ENCODE results near the gene HLA-DQA1. TPM values are rescaled to one million over a fixed set of nuclear protein-coding genes. Genes with fewer than 3 reads are reported as not detected.
A peak's percentile ranks its signal among the peaks of the same experiment; 100 is the strongest.

Gene HLA-DQA1
- total and polyA plus RNA-seq, 9 of the 15 experiments (the other 6 are each of a cell fraction or from before 2014, with no cell fraction given), result 0.04 to 0.49 TPM; not detected in 7

DNA sequence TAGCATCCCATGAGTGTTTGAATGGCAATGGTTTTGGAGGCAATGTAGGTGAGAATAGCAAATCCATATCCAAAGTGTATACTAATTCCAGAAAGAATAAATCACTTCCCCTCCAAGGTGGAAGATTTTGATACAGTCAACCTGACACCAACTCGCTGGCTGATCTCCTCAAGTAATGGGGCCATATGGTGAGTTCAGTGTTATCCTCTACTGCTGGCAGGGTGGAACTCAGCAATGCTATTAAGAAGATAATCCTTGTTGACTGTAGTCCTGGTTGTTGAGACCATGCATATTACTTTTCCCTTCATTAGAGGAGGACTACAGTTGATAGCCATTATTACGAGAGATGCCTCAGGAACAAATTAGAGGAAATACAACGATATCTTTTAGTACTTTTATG is 47.0 kb downstream of the HLA-DQA1 start (continued):
- TF ChIP-seq, protein P1, sequence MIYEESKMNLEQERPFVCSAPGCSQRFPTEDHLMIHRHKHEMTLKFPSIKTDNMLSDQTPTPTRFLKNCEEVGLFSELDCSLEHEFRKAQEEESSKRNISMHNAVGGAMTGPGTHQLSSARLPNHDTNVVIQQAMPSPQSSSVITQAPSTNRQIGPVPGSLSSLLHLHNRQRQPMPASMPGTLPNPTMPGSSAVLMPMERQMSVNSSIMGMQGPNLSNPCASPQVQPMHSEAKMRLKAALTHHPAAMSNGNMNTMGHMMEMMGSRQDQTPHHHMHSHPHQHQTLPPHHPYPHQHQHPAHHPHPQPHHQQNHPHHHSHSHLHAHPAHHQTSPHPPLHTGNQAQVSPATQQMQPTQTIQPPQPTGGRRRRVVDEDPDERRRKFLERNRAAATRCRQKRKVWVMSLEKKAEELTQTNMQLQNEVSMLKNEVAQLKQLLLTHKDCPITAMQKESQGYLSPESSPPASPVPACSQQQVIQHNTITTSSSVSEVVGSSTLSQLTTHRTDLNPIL (CRISPR knock-in tag; IDR thresholded peaks at IDR 0.05), result no peak
- TF ChIP-seq PATZ1 (CRISPR knock-in tag; IDR thresholded peaks at IDR 0.05; ENCODE audit: borderline replicate concordance), result no peak

DNA sequence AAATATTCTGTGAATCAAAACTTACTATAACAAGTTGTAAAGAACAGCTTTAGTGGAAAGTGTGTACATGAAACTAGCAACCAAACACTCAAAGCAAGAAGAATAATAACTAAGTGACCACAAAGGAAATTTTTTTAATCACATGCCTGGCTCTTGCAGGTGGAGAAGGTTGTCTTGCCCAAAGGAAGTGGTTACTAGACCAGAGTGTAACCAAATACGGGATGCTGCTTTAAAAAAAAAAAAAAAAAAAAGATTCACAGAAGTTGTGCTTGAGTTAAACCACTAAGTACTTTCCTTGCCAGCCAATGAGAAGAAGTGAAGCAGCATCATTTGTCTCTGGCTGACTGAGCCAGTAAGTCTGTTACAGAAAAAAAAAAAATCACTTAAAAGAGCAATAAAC is 48.4 kb downstream of the HLA-DQA1 start:
- no peak overlapping the region for H3K9ac ChIP-seq (ENCODE audit: insufficient read depth in 1 of 2, low read depth in 2 of 2, low read length in 2 of 2)
- no peak overlapping the region for H3K4me2 ChIP-seq (ENCODE audit: insufficient read depth, low read length)
- ATAC-seq, result no peak
- 0% methylated on average over 1 of the region's 1 CpG for WGBS (ENCODE audit: insufficient coverage, low coverage, missing lambda C conversion rate)
- CTCF ChIA-PET (ENCODE audit: low intra/inter-chr PET ratio), result no interaction called here
- no peak for FAIRE-seq
- intact Hi-C loops (cut with micrococcal nuclease) (no loop called here), in situ Hi-C loops (cut with MboI) (no loop called here)
- no peaks in the 10 kb centered on the region for H3K36me3 ChIP-seq (ENCODE audit: control insufficient read depth, insufficient read depth, low read length)
- DNase-seq (ENCODE audit: extremely low read depth in 1 of 4, low spot score in 3 of 4), result no peak
- H3K79me2 ChIP-seq (ENCODE audit: control insufficient read depth, insufficient read depth, low read length), result no peaks in the 10 kb centered on the region
- H3K9me3 ChIP-seq (replicated peaks; ENCODE audit: control insufficient read depth, insufficient read depth, low read depth, low read length), result no peaks in the 10 kb centered on the region
- H2AFZ ChIP-seq (ENCODE audit: low read depth, low read length), result no peak overlapping the region
- TF ChIP-seq STAT5A (IDR thresholded peaks at IDR 0.05; ENCODE audit: borderline replicate concordance, low read length) (no peak), RFX5 (IDR thresholded peaks at IDR 0.05; ENCODE audit: low read depth, low read length) (0 out of 2 replicates have a peak, but pooled peaks have one; percentile 41), E2F3 (CRISPR knock-in tag; IDR thresholded peaks at IDR 0.05) (no peak)
- no peaks in the 10 kb centered on the region for H3K9me1 ChIP-seq (ENCODE audit: control insufficient read depth, insufficient read depth, low read length)
- no TSS peak for BruUV-seq (replicated peaks)
- H3K4me3 ChIP-seq, result no peak overlapping the region
- H3K27me3 ChIP-seq (ENCODE audit: control insufficient read depth in 2 of 2, insufficient read depth in 2 of 2, low read length in 2 of 2), result 0 out of 5 replicates have a peak, but pooled peaks cover 0 to 2% of the 10 kb centered on the region in 2 experiments
- H3K27ac ChIP-seq (ENCODE audit: extremely low read depth, low read depth, low read length), result no peak overlapping the region
- H3K4me1 ChIP-seq (replicated peaks in 1 of 2; ENCODE audit: control insufficient read depth in 2 of 2, insufficient read depth in 2 of 2, low read length in 2 of 2), result no peaks in the 10 kb centered on the region
- no peaks in the 10 kb centered on the region for H4K20me1 ChIP-seq (replicated peaks; ENCODE audit: control insufficient read depth, insufficient read depth, low read length)
- POLR2A ChIA-PET, result no interaction called here
